Measurements from ENCODE around the gene MAPRE2.

DNA sequence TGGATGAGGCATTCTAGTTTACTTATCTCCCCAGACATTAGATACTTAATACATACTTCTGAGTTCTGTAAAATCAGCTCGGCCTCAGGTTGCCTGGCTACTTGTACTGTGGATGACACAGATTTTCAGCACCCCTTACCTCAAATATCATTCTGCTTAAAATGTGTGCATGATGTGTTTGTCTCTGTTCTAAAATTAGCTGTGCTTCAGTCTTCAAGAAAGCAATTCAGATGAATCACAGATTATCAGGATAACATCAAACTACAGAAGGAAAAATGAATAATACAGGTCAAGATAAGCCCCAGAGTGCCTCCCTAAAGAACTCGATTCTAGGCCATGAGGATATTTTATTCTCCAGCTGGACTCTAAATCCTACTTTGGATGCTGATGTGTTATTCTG, 21.3 kb upstream of the MAPRE2 start:
- TF ChIP-seq YY1 (IDR thresholded peaks at IDR 0.05; ENCODE audit: insufficient read depth, insufficient read length) (no peak), ZNF274 (IDR thresholded peaks at IDR 0.05; ENCODE audit: low read depth, low read length) (no peak), SUZ12 (IDR thresholded peaks at IDR 0.05; ENCODE audit: extremely low read depth, insufficient read depth, insufficient read length) (no peak)

All from NT2/D1 (cell line).